GM19463 (cell line): ENCODE measurements around the gene PITPNC1.
"Not testable (repeated sequence)": the region's sequence is repeated elsewhere in the genome, so short reads cannot be mapped to it uniquely, and the experiment has no call there.

Experiments used
- ATAC-seq: cut with Tn5 transposase; IDR thresholded peaks from one replicate; pipeline ENCODE4 v1.9.1; 2021; ENCODE audit warnings: mild to moderate bottlenecking, moderate library complexity; ENCODE audit not compliant: unreplicated experiment

The PITPNC1 gene

DNA sequence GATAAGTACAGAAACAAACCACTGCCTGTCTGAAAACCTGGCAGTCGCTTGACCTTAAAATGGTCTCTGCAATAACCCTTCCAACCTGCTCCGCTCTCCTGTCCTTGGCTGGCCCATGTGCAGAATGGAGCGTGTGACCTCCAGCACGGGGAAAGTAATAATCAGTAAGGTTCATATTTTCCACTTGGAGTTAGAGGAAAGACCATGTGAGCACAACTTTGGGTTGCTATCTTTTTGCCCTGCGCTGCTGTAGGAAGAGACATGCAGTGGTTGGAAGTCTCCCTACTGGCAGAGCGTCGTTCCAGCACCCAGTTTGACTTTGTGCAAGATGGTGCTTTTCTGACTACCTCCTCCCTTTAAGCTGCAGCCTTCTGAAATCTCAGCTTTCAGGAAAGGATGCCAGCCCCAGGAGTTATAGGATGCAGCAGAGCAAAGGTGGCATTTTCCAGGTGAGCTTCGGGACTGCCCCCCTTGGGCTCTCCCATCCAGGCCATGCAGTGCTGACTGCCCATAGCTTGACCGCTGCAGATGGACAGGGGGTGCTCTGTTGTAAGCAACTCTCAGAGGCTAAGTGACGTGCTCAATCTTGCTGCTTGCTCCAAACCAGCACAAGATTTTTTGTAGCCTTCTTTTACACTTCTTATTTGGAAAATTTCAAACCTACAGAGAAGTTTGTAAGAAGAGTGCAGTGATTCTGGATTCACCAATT is 230.0 kb downstream of the PITPNC1 start:
- no peak for ATAC-seq

- no peak for ATAC-seq
These were observed 233.0 kb downstream of the PITPNC1 start for GRCh38 chr17:67610061-67610460.

GRCh38 chr17:67613961-67614360 is 236.9 kb downstream of the PITPNC1 start:
- no peak for ATAC-seq

- ATAC-seq: no peak
These were observed 238.0 kb downstream of the PITPNC1 start for GRCh38 chr17:67615011-67615561.

DNA sequence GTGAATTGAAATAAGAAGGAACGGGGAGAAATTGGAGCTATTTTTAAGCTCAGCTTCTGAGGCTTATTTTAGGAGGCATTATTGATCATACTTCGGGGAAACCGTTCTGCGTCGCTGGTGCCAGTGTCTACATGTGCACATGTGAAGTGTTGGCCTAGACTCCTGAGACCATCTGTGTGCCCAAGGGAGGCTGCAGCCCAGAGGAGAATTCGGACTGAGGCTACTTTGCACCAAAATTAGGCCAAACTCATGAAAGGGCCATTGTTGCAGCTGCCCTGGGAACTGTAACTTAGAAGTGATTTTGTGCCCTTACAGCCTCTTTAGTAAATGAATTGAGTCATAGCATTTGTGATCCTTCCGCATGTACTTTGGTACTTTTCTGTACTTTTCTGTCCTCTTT is 238.7 kb downstream of the PITPNC1 start:
- no peak for ATAC-seq

GRCh38 chr17:67617304-67617899 is 240.3 kb downstream of the PITPNC1 start:
- ATAC-seq: no peak

DNA sequence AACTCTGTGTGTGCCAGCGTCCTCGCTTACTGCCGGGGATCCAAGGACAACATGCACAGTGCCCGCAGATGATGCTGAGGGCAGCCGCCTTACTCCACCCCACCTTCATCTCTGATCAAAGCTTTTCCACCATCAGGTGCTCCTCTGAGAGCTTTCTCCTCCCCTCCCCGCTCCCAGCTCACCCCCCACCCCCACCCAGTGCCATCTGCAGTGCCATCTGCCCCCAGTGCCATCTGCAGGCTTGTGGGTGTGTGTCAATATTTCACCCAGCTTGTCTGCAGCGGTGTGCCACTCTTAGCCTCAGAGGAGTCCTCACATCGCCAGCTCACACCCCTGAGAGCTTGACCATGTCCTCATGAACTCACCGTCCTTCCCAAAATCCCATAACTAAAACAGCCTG is 242.5 kb downstream of the PITPNC1 start:
- no peak for ATAC-seq

DNA sequence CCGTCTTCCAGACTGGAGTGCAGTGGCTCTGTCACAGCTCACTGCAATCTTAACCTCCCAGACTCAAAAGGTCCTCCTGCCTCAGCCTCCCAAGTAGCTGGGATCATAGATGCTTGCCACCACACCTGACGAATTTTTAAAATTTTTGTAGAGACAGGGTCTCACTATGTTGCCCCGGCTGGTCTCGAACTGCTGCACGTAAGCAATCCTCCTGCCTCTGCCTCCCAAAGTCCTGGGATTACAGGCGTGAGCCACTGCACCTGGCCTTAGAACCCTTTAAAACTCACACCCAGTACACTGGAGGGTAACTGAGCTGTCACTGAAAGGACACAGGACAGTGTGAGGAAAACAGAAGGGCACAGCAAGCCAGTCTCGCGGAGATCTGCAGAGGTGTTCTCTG is 243.0 kb downstream of the PITPNC1 start:
- ATAC-seq: no peak

DNA sequence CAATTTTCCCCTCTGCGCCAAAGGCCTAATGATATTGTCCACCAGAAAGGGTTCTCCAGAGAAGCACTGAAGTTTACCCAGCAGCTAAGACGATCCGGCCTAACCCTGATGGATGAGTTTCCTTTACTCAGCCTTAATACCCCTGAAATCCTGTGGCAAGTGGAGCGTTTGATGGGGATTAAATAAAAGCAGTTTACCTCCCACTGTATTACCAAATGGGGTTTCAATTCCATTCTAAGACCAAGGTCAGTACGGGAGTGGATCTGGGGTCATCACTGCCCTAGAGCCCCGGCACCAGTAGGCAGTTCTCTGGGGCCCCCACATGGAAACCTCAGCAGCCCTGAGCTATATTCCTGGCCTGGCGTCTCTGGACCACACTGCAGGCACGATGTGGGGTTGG is 243.6 kb downstream of the PITPNC1 start:
- no peak for ATAC-seq

DNA sequence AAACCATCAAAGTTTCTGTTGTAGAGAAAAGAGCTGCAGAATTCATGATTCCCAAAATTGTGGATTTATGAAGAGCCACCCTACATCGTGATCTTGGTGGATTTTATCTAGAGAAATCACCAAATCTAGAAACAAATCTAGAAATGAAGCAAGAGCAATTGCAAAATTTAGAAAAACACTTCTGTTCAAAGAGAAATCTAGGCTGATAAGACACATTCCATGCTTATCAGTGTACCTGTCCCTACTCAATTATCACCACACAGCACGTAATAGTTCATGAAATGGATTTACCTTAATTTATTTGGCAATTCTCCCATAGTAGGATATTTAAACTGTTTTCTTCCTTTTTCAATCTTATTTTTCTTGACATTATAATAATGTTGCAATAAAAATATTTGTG is 246.7 kb downstream of the PITPNC1 start:
- no peak for ATAC-seq

- no peak for ATAC-seq
These were observed 248.0 kb downstream of the PITPNC1 start for GRCh38 chr17:67624886-67625656.

- no peak for ATAC-seq
These were observed 248.9 kb downstream of the PITPNC1 start for GRCh38 chr17:67625971-67626370.

DNA sequence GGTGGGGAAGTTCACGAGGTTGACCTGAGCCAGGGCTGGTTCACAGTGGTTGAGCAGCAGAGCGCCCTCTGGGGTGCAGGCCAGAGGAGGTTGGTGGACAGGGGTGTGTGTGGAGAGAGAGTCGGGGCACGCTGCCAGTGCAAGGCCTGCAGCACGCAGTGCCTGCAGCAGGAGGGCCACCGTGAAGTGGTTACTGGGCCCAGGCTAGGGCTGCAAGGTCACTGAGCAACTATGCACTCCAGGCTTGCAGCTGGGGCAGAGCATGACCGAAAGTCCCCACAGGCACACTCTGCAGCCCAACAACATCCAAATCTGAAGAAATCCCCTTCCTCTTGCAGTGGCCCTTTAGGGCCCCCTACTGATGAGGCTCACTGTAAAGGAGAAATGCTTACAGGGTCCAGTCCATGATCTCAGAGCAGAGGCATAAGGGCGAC is 251.5 kb downstream of the PITPNC1 start:
- ATAC-seq: no peak

DNA sequence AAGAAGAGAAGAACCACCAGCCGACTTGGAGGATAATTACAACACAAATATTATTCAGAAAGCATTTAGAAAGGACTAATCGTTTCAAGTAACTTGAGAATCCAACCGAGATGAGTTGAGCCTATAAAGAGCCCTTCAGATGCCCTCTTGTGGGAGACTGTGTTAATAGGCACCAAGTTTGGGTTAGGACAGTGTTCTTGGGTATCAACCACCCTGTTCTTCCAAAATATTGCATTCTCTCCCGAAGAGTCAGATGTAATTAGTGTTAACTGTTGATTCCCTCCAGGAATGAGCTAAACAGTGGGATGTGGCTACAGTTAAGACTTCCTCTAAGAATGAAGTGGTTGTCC is 252.9 kb downstream of the PITPNC1 start:
- ATAC-seq: no peak

DNA sequence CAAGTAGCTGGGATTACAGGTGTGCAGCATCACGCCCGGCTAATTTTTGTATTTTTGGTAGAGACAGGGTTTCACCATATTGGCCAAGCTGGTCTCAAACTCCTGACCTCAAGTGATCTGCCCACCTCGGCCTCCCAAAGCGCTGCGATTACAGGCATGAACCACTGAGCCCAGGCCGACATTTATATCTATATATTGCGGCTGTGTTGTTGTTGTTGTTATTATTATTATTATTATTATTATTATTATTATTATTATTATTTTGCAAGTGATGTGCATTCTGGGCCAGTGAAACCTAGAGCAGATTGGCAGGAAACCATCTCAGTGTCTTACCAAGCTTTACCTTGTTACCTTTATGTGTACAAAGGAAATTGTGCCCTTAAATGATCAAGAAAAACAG is 253.8 kb downstream of the PITPNC1 start:
- not testable (repeated sequence) for ATAC-seq

GRCh38 chr17:67632141-67632540 is 255.1 kb downstream of the PITPNC1 start:
- no peak for ATAC-seq

- no peak for ATAC-seq
These were observed 256.7 kb downstream of the PITPNC1 start for GRCh38 chr17:67633751-67634211.

- ATAC-seq: no peak
These were observed 258.6 kb downstream of the PITPNC1 start for GRCh38 chr17:67635681-67636080.

GRCh38 chr17:67636312-67636711 is 259.2 kb downstream of the PITPNC1 start:
- no peak for ATAC-seq

DNA sequence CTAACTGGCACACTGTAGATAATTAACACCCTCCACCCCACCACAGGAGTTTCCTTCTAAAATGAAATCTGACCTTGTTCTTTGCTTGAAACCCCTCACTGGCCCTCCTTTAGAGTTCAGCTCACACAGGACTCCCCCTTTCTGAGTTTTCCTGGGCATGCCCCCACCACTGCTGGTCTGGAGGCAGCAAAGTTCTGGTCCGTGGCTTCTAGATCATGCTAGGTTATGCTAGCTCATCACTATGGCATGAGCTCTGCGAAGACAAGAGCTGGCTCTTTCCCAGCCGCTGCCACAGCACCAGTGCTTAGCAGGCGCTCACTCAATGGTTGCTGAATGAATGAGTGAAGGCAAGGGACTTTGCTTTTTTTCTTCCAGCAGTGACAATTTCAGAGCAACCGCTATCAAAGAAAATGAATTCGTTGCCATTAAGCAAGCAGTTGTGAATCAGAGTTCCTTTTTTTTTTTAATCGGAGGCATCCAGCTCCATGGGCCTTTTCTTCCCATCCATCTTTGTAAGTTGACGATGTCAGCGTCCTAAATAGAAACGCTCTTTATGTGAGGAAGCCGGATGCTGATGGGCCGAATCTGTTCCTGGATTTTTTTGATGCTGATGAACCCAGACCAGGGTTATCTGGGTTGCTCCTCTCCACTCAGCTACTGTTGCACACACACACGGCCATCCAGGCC is 259.9 kb downstream of the PITPNC1 start:
- ATAC-seq: no peak
